HepG2 (cell line): Measurements from ENCODE around the gene AHNAK. TPM values are rescaled to one million over a fixed set of nuclear protein-coding genes. Genes with fewer than 3 reads are reported as not detected.

Experiments used
- ATAC-seq: fragments of 200-7000 bp; cut with Tn5 transposase; 3 replicates; pipeline ENCODE4 v1.9.1; 2020; ENCODE audit warnings: mild to moderate bottlenecking, moderate library complexity
- BruUV-seq: library from RNA; stranded (reverse); fragments of 400-500 nt; replicated peaks from 2 replicates; lab custom pipeline; 2021; lab: Mats Ljungman, UMichigan
- CTCF ChIA-PET: fragments of 300-600 bp; formaldehyde crosslinking; extraction: SDS; loops from one replicate; lab custom pipeline; 2021; ENCODE audit warnings: low total read pairs, inconsistent platforms, low intra/inter-chr PET ratio; lab: Yijun Ruan, JAX
- POLR2A ChIA-PET: fragments of 350-600 bp; sonication (Branson Sonifier 250); formaldehyde crosslinking; loops from one replicate; lab custom pipeline; 2020; ENCODE audit warnings: antibody characterized with exemption, inconsistent platforms; lab: Yijun Ruan, JAX
- DNase-seq: peaks from one replicate; pipeline ENCODE4 v3.0.0-alpha.2; 2015; ENCODE audit warnings: low spot score
- FAIRE-seq: peaks from 3 replicates; lab custom pipeline; 2011; peaks lifted over from hg19 to GRCh38; lab: Jason Lieb, UNC
- H2AFZ ChIP-seq: one replicate; pipeline ENCODE4 v1.6.1; 2011; ENCODE audit warnings: low read length, inconsistent platforms
- H3K27ac ChIP-seq: fragments of 300-600 bp; 3 replicates; pipeline ENCODE4 v1.8.0; 2011; ENCODE audit warnings: mixed run types, mild to moderate bottlenecking, mixed read lengths, low read length, inconsistent platforms; ENCODE audit not compliant: insufficient read depth; ENCODE audit errors: extremely low read length
- H3K27me3 ChIP-seq, 2 experiments: fragments of 200-600 bp in 1 of 2; 2 replicates in 1 of 2; 3 replicates in 1 of 2; pipeline versions ENCODE4 v1.6.0 to v1.8.0; 2011; ENCODE audit warnings: low read length in 2 of 2, mild to moderate bottlenecking in 2 of 2, moderate library complexity in 2 of 2, inconsistent platforms in 1 of 2; ENCODE audit not compliant: insufficient read depth in 2 of 2, control insufficient read depth in 1 of 2
- H3K36me3 ChIP-seq, 2 experiments: fragments of 200-600 bp in 1 of 2; replicated peaks in 1 of 2; 2 replicates in 1 of 2; 3 replicates in 1 of 2; pipeline versions ENCODE4 v1.5.1 to v1.8.0; 2011; ENCODE audit warnings: low read length in 2 of 2, inconsistent platforms in 1 of 2; ENCODE audit not compliant: insufficient read depth in 2 of 2, control insufficient read depth in 1 of 2
- H3K4me1 ChIP-seq: 2 replicates; pipeline ENCODE4 v1.5.1; 2012; ENCODE audit warnings: low read length, inconsistent platforms; ENCODE audit not compliant: insufficient read depth
- H3K4me2 ChIP-seq: 2 replicates; pipeline ENCODE4 v1.6.0; 2011; ENCODE audit warnings: low read depth, low read length, inconsistent platforms
- H3K4me3 ChIP-seq, 3 experiments: fragments of 200-600 bp in 1 of 3; sonication (generic), shearing (Covaris generic) in 1 of 3; replicated peaks in 1 of 3; 2 replicates each; pipeline ENCODE4 v1.5.1; 2011 to 2016; ENCODE audit warnings: low read length in 3 of 3, inconsistent platforms in 2 of 3, low read depth in 2 of 3, mild to moderate bottlenecking in 2 of 3, control low read depth in 1 of 3, mixed read lengths in 1 of 3; ENCODE audit not compliant: insufficient read depth in 1 of 3
- H3K79me2 ChIP-seq: one replicate; pipeline ENCODE4 v1.6.1; 2011; ENCODE audit warnings: low read length, inconsistent platforms; ENCODE audit not compliant: insufficient read depth
- H3K9ac ChIP-seq: 2 replicates; pipeline ENCODE4 v1.6.0; 2011; ENCODE audit warnings: mild to moderate bottlenecking, low read depth, low read length, inconsistent platforms; ENCODE audit not compliant: insufficient read depth
- H3K9me3 ChIP-seq: 2 replicates; pipeline ENCODE4 v1.5.1; 2012; ENCODE audit warnings: mild to moderate bottlenecking, low read length
- H4K20me1 ChIP-seq: 2 replicates; pipeline ENCODE4 v1.6.0; 2011; ENCODE audit warnings: inconsistent platforms, mild to moderate bottlenecking, low read length, moderate library complexity; ENCODE audit not compliant: insufficient read depth
- ARNTL ChIP-seq: sonication (generic); formaldehyde crosslinking; IDR thresholded peaks from 2 replicates; pipeline ENCODE4 v1.4.0; 2020; ENCODE audit warnings: mild to moderate bottlenecking, missing genetic modification reagents
- ATM ChIP-seq: fragments of 450-650 bp; IDR thresholded peaks from 2 replicates; pipeline ENCODE4 v1.7.1; 2017; ENCODE audit warnings: mild to moderate bottlenecking, borderline replicate concordance
- BCL6 ChIP-seq: IDR thresholded peaks from 2 replicates; pipeline ENCODE4 v1.6.1; 2016; ENCODE audit warnings: missing genetic modification reagents, missing compliant biosample characterization
- E2F1 ChIP-seq: sonication (generic); formaldehyde crosslinking; IDR thresholded peaks from 2 replicates; pipeline ENCODE4 v1.5.0; 2020; ENCODE audit warnings: missing genetic modification reagents
- FOSL2 ChIP-seq: sonication (generic); formaldehyde crosslinking; IDR thresholded peaks from 2 replicates; pipeline ENCODE4 v1.4.0; 2020; ENCODE audit warnings: missing genetic modification reagents
- NFKB2 ChIP-seq: sonication (generic); formaldehyde crosslinking; IDR thresholded peaks from 2 replicates; pipeline ENCODE4 v1.4.0; 2020; ENCODE audit warnings: missing genetic modification reagents, borderline replicate concordance
- PITX1 ChIP-seq: sonication (generic); formaldehyde crosslinking; IDR thresholded peaks from 2 replicates; pipeline ENCODE4 v1.5.1; 2020; ENCODE audit warnings: mild to moderate bottlenecking, missing genetic modification reagents
- ZBTB7A ChIP-seq: sonication (generic); formaldehyde crosslinking; IDR thresholded peaks from 2 replicates; pipeline ENCODE4 v1.8.0; 2022; ENCODE audit warnings: mild to moderate bottlenecking, missing genetic modification reagents
- ZIK1 ChIP-seq: sonication (generic); formaldehyde crosslinking; IDR thresholded peaks from 2 replicates; pipeline ENCODE4 v1.5.0; 2020; ENCODE audit warnings: mild to moderate bottlenecking, low read depth, missing genetic modification reagents, borderline replicate concordance
- ZNF224 ChIP-seq: sonication (generic); formaldehyde crosslinking; IDR thresholded peaks from 2 replicates; pipeline ENCODE4 v1.5.0; 2020; ENCODE audit warnings: mild to moderate bottlenecking, missing genetic modification reagents
- ZNF24 ChIP-seq: fragments of 450-650 bp; IDR thresholded peaks from 2 replicates; pipeline ENCODE4 v1.6.1; 2017; ENCODE audit warnings: antibody characterized with exemption, mild to moderate bottlenecking
- ZNF282 ChIP-seq: fragments of 450-650 bp; IDR thresholded peaks from 2 replicates; pipeline ENCODE4 v1.6.1; 2018; ENCODE audit not compliant: partially characterized antibody
- ZNF383 ChIP-seq: sonication (generic); formaldehyde crosslinking; IDR thresholded peaks from 2 replicates; pipeline ENCODE4 v1.4.0; 2020; ENCODE audit warnings: missing genetic modification reagents, mild to moderate bottlenecking, borderline replicate concordance
- ZNF577 ChIP-seq: sonication (generic); formaldehyde crosslinking; IDR thresholded peaks from 2 replicates; pipeline ENCODE4 v1.4.0; 2020; ENCODE audit warnings: mild to moderate bottlenecking, low read depth, missing genetic modification reagents, borderline replicate concordance
- WGBS: methylation state at CpG from one replicate; pipeline ENCODE4 v1.1.6; 2017; ENCODE audit warnings: low lambda C conversion rate; 5-methylcytosine and 5-hydroxymethylcytosine counted together
- in situ Hi-C: cut with HindIII; loops from 2 replicates; pipeline ENCODE4 v1.10.0; 2017; ENCODE audit warnings: low pct_unique_long_range_greater_than_20kb; ENCODE audit not compliant: extremely low pct_ligation_motif_present
- intact Hi-C: fragments of 100-400 bp; cut with micrococcal nuclease; formaldehyde crosslinking; loops from one replicate; pipeline ENCODE4 v1.10.0; 2022; ENCODE audit not compliant: unreplicated experiment
- polyA plus RNA-seq, 8 experiments: library from polyadenylated mRNA; depleted of rRNA in 3 of 8; stranded (reverse) in 7 of 8; unstranded in 1 of 8; fragments of >200 nt; fragmentation: Illumina TruSeq in 4 of 8; extraction: Trizol in 4 of 8; gene quantifications; 2 replicates each; pipeline versions ENCODE4 v1.2.1 to v1.2.3, GENCODE V29; 2011 to 2016; ENCODE audit warnings: low read depth in 4 of 8, missing spikeins in 1 of 8, mixed read lengths in 1 of 8; ENCODE audit not compliant: insufficient read depth in 1 of 8
- total RNA-seq, 5 experiments: library from RNA; depleted of rRNA; stranded (reverse); fragments of >200 nt; fragmentation: Illumina TruSeq; extraction: Trizol; gene quantifications; 2 replicates each; pipeline ENCODE4 v1.2.3, GENCODE V29; 2016; ENCODE audit warnings: low read depth in 1 of 5

Gene AHNAK
- total and polyA plus RNA-seq, 2 of the 13 experiments (the other 11 are each of a cell fraction or from before 2014, with no cell fraction given): 23.4 to 25.0 TPM

GRCh38 chr11:62410972-62411371 is 135.6 kb downstream of the AHNAK start:
- H2AFZ ChIP-seq: no peak overlapping the region
- in situ Hi-C loops (no loop called here), intact Hi-C loops (no loop called here)
- no peaks in the 10 kb centered on the region for H3K4me1 ChIP-seq
- ChIA-PET POLR2A (interaction anchor here (0.7 to 1.1 kb wide), 2 partner anchors 9 to 163 kb away, joined by 3 to 4 read pairs; partner anchors contain the start of gene EEF1G), CTCF (no interaction called here)
- no peak for TF ChIP-seq ARNTL (CRISPR knock-in tag)
- peak; percentile 35; the same call in 1 of the 2 replicates for TF ChIP-seq FOSL2 (CRISPR knock-in tag)
- BruUV-seq: no TSS peak
- no peak overlapping the region for H3K27ac ChIP-seq
- DNase-seq (no peak), FAIRE-seq (no peak), ATAC-seq (peak; percentile 24; the same call in 2 of the 3 replicates)
- no peaks in the 10 kb centered on the region for H3K79me2 ChIP-seq
- no peak overlapping the region for H3K9ac ChIP-seq
- H3K9me3 ChIP-seq: no peaks in the 10 kb centered on the region
- H3K36me3 ChIP-seq: no peaks in the 10 kb centered on the region
- H4K20me1 ChIP-seq: no peaks in the 10 kb centered on the region
- H3K4me3 ChIP-seq: no peak overlapping the region
- no peak overlapping the region for H3K4me2 ChIP-seq
- WGBS: 34% methylated on average over 4 of the region's 8 CpGs
- H3K27me3 ChIP-seq: peaks cover 0 to 13% of the 10 kb centered on the region in 2 experiments; a peak in 3 of 5 replicates

- Histone ChIP-seq H4K20me1 (no peaks in the 10 kb centered on the region), H3K4me3 (no peak overlapping the region), H3K27ac (no peak overlapping the region), H2AFZ (no peak overlapping the region), H3K27me3 (peaks cover 4 to 13% of the 10 kb centered on the region in 2 experiments; a peak in 3 of 5 replicates), H3K9ac (no peak overlapping the region), H3K4me1 (no peaks in the 10 kb centered on the region), H3K9me3 (no peaks in the 10 kb centered on the region), H3K79me2 (no peaks in the 10 kb centered on the region), H3K4me2 (no peak overlapping the region), H3K36me3 (no peaks in the 10 kb centered on the region)
- WGBS: 56% methylated on average over 7 of the region's 8 CpGs
- BruUV-seq: no TSS peak
- ChIA-PET POLR2A (interaction anchor here (1.1 kb wide), 1 partner anchor 8 kb away, joined by 4 read pairs; no protein-coding TSS in a partner anchor), CTCF (no interaction called here)
- DNase-seq (no peak), ATAC-seq (no peak), FAIRE-seq (no peak)
- intact Hi-C loops (no loop called here), in situ Hi-C loops (no loop called here)
- TF ChIP-seq ZNF577 (CRISPR knock-in tag): no peak
- no peak for TF ChIP-seq NFKB2
- TF ChIP-seq ATM: no peak
- no peak for TF ChIP-seq ZBTB7A (CRISPR knock-in tag)
- TF ChIP-seq ZNF383 (CRISPR knock-in tag): no peak
- TF ChIP-seq PITX1 (CRISPR knock-in tag): no peak
- no peak for TF ChIP-seq ZNF24
- TF ChIP-seq ZNF224: no peak
- no peak for TF ChIP-seq ZIK1
- TF ChIP-seq ZNF282: no peak
- no peak for TF ChIP-seq E2F1 (CRISPR knock-in tag)
- no peak for TF ChIP-seq BCL6 (CRISPR knock-in tag)
Measured at GRCh38 chr11:62409831-62410230, 136.8 kb downstream of the AHNAK start.
